Prostate gland (tissue), 2 donors: ENCODE data around the gene NOL3. TPM values are rescaled to one million over a fixed set of nuclear protein-coding genes. Genes with fewer than 3 reads are reported as not detected.

Experiments used
- DNase-seq: peaks from one replicate; pipeline ENCODE4 v3.0.0-alpha.2; 2019; ENCODE audit warnings: low spot score
- H3K27ac ChIP-seq, 2 donors: fragments of 200-600 bp; sonication (generic); 2 replicates each; pipeline ENCODE4 v1.5.1; 2017 to 2019
- H3K27me3 ChIP-seq: fragments of 200-600 bp; sonication (generic); replicated peaks from 2 replicates; pipeline ENCODE4 v1.5.1; 2019; ENCODE audit not compliant: insufficient read depth
- H3K36me3 ChIP-seq, 2 donors: fragments of 200-600 bp; sonication (generic); 1 replicate in 1 of 2; 2 replicates in 1 of 2; pipeline versions ENCODE4 v1.5.1 to v1.8.1; 2017 to 2019
- H3K4me1 ChIP-seq: fragments of 200-600 bp; sonication (generic); replicated peaks from 2 replicates; pipeline ENCODE4 v1.5.1; 2019
- H3K4me3 ChIP-seq, 2 donors: fragments of 200-600 bp; sonication (generic); 2 replicates each; pipeline ENCODE4 v1.5.1; 2017 to 2019
- H3K9me3 ChIP-seq: fragments of 200-600 bp; sonication (generic); 2 replicates; pipeline ENCODE4 v1.5.1; 2017
- POLR2A ChIP-seq: fragments of 450-650 bp; IDR thresholded peaks from one replicate; pipeline ENCODE4 v1.6.1; 2016; ENCODE audit warnings: antibody characterized with exemption, mild to moderate bottlenecking
- POLR2AphosphoS5 ChIP-seq: sonication (generic); formaldehyde crosslinking; IDR thresholded peaks from one replicate; pipeline ENCODE4 v1.6.1; 2017; ENCODE audit warnings: antibody characterized with exemption
- WGBS: methylation state at CpG from one replicate; pipeline ENCODE4 v1.1.5; 2018; 5-methylcytosine and 5-hydroxymethylcytosine counted together
- intact Hi-C: fragments of 100-400 bp; cut with DNase I; formaldehyde crosslinking; loops from one replicate; pipeline ENCODE4 v1.14.2; 2022
- total RNA-seq, 2 donors: library from RNA; depleted of rRNA; stranded (reverse); fragments of >200 nt; gene quantifications; one replicate each; pipeline ENCODE4 v1.1.0, GENCODE V29; 2016
- TF ChIP-seq, protein P1 (sequence below), 4 experiments: fragments of 200-600 bp in 2 of 4; fragments of 450-650 bp in 2 of 4; sonication (generic) in 2 of 4; IDR thresholded peaks; 1 replicate in 3 of 4; 2 replicates in 1 of 4; pipeline ENCODE4 v1.5.1; 2016 to 2019; ENCODE audit warnings: antibody characterized with exemption in 4 of 4, mild to moderate bottlenecking in 2 of 4, moderate library complexity in 2 of 4

Gene NOL3
- total RNA-seq, 2 donors from 2014 or later = 60.8 to 129 TPM

GRCh38 chr16:67177743-67178699 is 7.7 kb downstream of the NOL3 start:
- TF ChIP-seq POLR2A (peak; percentile 77), POLR2AphosphoS5 (peak; percentile 77)
- TF ChIP-seq, protein P1, sequence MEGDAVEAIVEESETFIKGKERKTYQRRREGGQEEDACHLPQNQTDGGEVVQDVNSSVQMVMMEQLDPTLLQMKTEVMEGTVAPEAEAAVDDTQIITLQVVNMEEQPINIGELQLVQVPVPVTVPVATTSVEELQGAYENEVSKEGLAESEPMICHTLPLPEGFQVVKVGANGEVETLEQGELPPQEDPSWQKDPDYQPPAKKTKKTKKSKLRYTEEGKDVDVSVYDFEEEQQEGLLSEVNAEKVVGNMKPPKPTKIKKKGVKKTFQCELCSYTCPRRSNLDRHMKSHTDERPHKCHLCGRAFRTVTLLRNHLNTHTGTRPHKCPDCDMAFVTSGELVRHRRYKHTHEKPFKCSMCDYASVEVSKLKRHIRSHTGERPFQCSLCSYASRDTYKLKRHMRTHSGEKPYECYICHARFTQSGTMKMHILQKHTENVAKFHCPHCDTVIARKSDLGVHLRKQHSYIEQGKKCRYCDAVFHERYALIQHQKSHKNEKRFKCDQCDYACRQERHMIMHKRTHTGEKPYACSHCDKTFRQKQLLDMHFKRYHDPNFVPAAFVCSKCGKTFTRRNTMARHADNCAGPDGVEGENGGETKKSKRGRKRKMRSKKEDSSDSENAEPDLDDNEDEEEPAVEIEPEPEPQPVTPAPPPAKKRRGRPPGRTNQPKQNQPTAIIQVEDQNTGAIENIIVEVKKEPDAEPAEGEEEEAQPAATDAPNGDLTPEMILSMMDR (IDR thresholded peaks at IDR 0.05) = peak in 2 of 4 experiments; percentile 33 to 41
- no peaks in the 10 kb centered on the region for H3K9me3 ChIP-seq
- H3K4me1 ChIP-seq = peaks cover 15% of the 10 kb centered on the region
- DNase-seq = peak; percentile 85
- H3K36me3 ChIP-seq = no peaks in the 10 kb centered on the region
- peak overlapping the region; percentile 77 to 85 for H3K27ac ChIP-seq
- WGBS = 4% methylated on average over 57 of the region's 73 CpGs
- no peaks in the 10 kb centered on the region for H3K27me3 ChIP-seq
- intact Hi-C loops = no loop called here
- peak overlapping the region; percentile 32 to 41 for H3K4me3 ChIP-seq

DNA sequence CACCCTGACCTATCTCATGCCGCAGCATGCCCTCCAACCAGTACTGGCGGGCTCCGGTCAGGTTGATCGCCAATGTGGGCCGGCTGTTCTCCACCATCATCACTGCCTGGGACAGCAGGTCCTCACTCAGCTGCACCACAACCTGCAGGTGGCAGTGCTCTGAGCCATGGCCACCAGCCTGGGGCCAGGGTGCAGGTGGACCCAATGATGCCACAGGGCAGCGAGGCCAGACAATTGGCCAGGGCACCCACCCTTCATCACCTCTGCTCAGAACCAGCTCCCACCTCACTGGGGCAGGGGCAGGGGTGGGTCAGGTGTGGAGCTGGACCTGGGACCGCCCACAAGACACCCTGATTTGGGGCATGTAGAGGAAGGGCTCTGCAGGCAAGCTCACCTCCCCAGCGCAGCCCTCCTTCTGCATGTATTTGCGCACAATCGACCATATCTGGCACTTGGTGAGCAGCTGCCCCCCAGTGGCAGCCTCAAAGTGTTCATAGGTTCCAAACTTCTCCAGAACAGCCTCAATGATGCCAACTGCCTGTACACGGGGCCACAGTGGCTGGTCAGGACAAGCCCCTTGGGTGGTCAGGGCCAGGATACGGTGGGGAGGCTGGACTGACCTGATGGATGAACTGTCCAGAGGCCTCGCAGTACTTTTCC is 9.2 kb downstream of the NOL3 start:
- no peak for DNase-seq
- TF ChIP-seq POLR2A = no peak
- TF ChIP-seq, protein P1 (IDR thresholded peaks at IDR 0.05) = no peak
- TF ChIP-seq POLR2AphosphoS5 = no peak
- Histone ChIP-seq H3K27ac (peak overlapping the region in 1 of 2 donors; percentile 77), H3K27me3 (no peaks in the 10 kb centered on the region), H3K9me3 (no peaks in the 10 kb centered on the region), H3K4me3 (no peak overlapping the region), H3K4me1 (peaks cover 20% of the 10 kb centered on the region), H3K36me3 (no peaks in the 10 kb centered on the region)
- WGBS = 86% methylated on average over 12 of the region's 13 CpGs
- intact Hi-C loops = no loop called here

- Histone ChIP-seq H3K27ac (no peak overlapping the region), H3K36me3 (no peaks in the 10 kb centered on the region), H3K27me3 (no peaks in the 10 kb centered on the region), H3K4me3 (no peak overlapping the region), H3K9me3 (no peaks in the 10 kb centered on the region), H3K4me1 (peaks cover 20% of the 10 kb centered on the region)
- intact Hi-C loops = no loop called here
- DNase-seq = no peak
- WGBS = 93% methylated on average over 16 of the region's 16 CpGs
- TF ChIP-seq, protein P1 (IDR thresholded peaks at IDR 0.05) = no peak
- no peak for TF ChIP-seq POLR2AphosphoS5
- TF ChIP-seq POLR2A = no peak
Observed at GRCh38 chr16:67180166-67180565, 9.8 kb downstream of the NOL3 start.

DNA sequence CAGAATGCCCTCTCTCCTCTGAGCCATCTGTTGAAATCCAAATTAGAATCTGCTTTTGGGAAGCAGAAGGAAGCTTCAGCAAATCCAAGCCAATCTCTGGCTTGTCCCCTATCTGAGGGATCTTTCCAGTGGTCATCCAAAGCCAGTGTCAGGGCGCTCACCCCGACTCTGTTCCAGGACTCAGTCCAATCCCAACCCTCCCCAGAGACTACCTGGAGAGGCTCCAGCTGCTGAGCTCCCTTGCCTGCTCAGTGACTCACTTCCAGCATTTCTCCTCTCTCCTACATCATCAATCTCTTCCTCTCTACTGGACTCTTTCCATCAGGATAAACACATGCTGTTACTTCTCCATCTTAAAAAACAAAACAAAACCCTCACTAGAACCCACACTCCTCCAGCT is 11.0 kb downstream of the NOL3 start:
- intact Hi-C loops = no loop called here
- no peak overlapping the region for H3K4me3 ChIP-seq
- no peaks in the 10 kb centered on the region for H3K9me3 ChIP-seq
- H3K27me3 ChIP-seq = no peaks in the 10 kb centered on the region
- no peaks in the 10 kb centered on the region for H3K36me3 ChIP-seq
- whole genome bisulfite sequencing = 65% methylated on average over 2 of the region's 2 CpGs
- H3K4me1 ChIP-seq = peaks cover 21% of the 10 kb centered on the region
- no peak for DNase-seq
- H3K27ac ChIP-seq = no peak overlapping the region
- TF ChIP-seq, protein P1 (IDR thresholded peaks at IDR 0.05) = no peak
- no peak for TF ChIP-seq POLR2AphosphoS5
- no peak for TF ChIP-seq POLR2A
